Effector memory CD4-positive, alpha-beta T cell (primary cell): Measurements from ENCODE around the gene TFRC.
"Not testable (repeated sequence)": the region's sequence is repeated elsewhere in the genome, so short reads cannot be mapped to it uniquely, and the experiment has no call there.

Experiments
- DNase-seq, 3 donors: peaks; one replicate each; pipeline ENCODE4 v3.0.0-alpha.2; 2020
- H3K27ac ChIP-seq: 2 replicates; pipeline ENCODE4 v1.7.0; 2013; ENCODE audit warnings: mild to moderate bottlenecking, low read length, moderate library complexity; ENCODE audit not compliant: insufficient read depth, poor library complexity, severe bottlenecking
- H3K27me3 ChIP-seq: replicated peaks from 2 replicates; pipeline ENCODE4 v1.7.0; 2013; ENCODE audit warnings: mild to moderate bottlenecking, low read length; ENCODE audit not compliant: insufficient read depth, control insufficient read depth, poor library complexity, severe bottlenecking
- H3K36me3 ChIP-seq: 2 replicates; pipeline ENCODE4 v1.7.0; 2013; ENCODE audit warnings: mild to moderate bottlenecking, low read length, moderate library complexity; ENCODE audit not compliant: control insufficient read depth, insufficient read depth
- H3K4me1 ChIP-seq: 2 replicates; pipeline ENCODE4 v1.7.0; 2013; ENCODE audit warnings: low read length, mild to moderate bottlenecking; ENCODE audit not compliant: control insufficient read depth, insufficient read depth, poor library complexity, severe bottlenecking
- H3K4me3 ChIP-seq: 2 replicates; pipeline ENCODE4 v1.7.0; 2013; ENCODE audit warnings: low read length, low read depth, mild to moderate bottlenecking; ENCODE audit not compliant: insufficient read depth, poor library complexity, severe bottlenecking
- H3K9me3 ChIP-seq: 2 replicates; pipeline ENCODE4 v1.7.0; 2013; ENCODE audit warnings: mild to moderate bottlenecking, low read length, moderate library complexity; ENCODE audit not compliant: control insufficient read depth

The TFRC gene

GRCh38 chr3:196082619-196082971, 705 bp upstream of the TFRC start:
- no peak for DNase-seq
- peak overlapping the region; percentile 94 for H3K27ac ChIP-seq
- H3K27me3 ChIP-seq: no peaks in the 10 kb centered on the region
- no peaks in the 10 kb centered on the region for H3K36me3 ChIP-seq
- H3K4me3 ChIP-seq: peak overlapping the region; percentile 95
- H3K4me1 ChIP-seq: peaks cover 12% of the 10 kb centered on the region
- H3K9me3 ChIP-seq: no peaks in the 10 kb centered on the region

GRCh38 chr3:196081002-196081833, 672 bp downstream of the TFRC start:
- DNase-seq: peak; percentile 19 to 42 (median 28)
- peaks cover 12% of the 10 kb centered on the region for H3K4me1 ChIP-seq
- peak overlapping the region; percentile 94 for H3K27ac ChIP-seq
- no peaks in the 10 kb centered on the region for H3K9me3 ChIP-seq
- peaks cover 5% of the 10 kb centered on the region for H3K36me3 ChIP-seq
- peak overlapping the region; percentile 95 for H3K4me3 ChIP-seq
- H3K27me3 ChIP-seq: no peaks in the 10 kb centered on the region

DNA sequence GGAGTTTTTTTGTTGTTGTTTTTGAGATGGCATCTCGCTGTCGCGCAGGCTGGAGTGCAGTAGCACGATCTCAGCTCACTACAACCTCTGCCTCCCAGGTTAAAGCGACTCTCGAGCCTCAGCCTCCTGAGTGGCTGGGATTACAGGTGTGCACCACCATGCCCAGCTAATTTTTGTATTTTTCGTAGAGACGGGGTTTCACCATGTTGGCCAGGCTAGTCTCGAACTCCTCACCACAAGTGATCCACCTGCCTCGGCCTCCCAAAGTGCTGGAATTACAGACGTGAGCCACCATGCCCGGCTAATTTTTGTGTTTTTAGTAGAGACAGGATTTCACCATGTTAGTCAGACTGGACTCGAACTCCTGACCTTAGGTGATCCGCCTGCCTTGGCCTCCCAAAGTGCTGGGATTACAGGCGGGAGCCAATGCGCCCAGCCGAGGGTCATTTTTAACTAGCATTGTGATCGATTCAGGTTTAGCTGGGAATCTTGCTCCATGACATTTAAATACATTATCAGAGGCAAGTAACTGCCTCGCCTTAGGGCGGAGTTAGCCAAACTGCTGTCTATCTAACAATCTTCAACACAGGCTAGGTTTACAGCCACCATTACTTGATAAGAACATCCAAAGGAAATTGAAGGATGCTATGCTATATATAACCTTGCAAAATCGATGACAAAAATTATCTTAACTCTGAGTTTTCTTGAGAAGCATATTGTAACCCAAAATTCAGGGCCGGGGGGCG, 1.6 kb downstream of the TFRC start:
- not testable (repeated sequence) for H3K9me3 ChIP-seq, H3K27me3 ChIP-seq, DNase-seq
- H3K27ac ChIP-seq: peak overlapping the region; percentile 94
- H3K36me3 ChIP-seq: peaks cover 11% of the 10 kb centered on the region
- peak overlapping the region; percentile 95 for H3K4me3 ChIP-seq
- H3K4me1 ChIP-seq: peaks cover 12% of the 10 kb centered on the region

GRCh38 chr3:196079682-196080081, 2.2 kb downstream of the TFRC start:
- no peaks in the 10 kb centered on the region for H3K9me3 ChIP-seq
- peaks cover 12% of the 10 kb centered on the region for H3K4me1 ChIP-seq
- peaks cover 17% of the 10 kb centered on the region for H3K36me3 ChIP-seq
- H3K4me3 ChIP-seq: no peak overlapping the region
- H3K27me3 ChIP-seq: no peaks in the 10 kb centered on the region
- peak overlapping the region; percentile 0 for H3K27ac ChIP-seq
- DNase-seq: no peak

- Histone ChIP-seq H3K27me3 (no peaks in the 10 kb centered on the region), H3K27ac (no peak overlapping the region), H3K4me3 (no peak overlapping the region), H3K36me3 (peaks cover 59% of the 10 kb centered on the region), H3K9me3 (no peaks in the 10 kb centered on the region), H3K4me1 (peaks cover 8% of the 10 kb centered on the region)
- DNase-seq: no peak
Observed at GRCh38 chr3:196075013-196075412, 6.9 kb downstream of the TFRC start.

DNA sequence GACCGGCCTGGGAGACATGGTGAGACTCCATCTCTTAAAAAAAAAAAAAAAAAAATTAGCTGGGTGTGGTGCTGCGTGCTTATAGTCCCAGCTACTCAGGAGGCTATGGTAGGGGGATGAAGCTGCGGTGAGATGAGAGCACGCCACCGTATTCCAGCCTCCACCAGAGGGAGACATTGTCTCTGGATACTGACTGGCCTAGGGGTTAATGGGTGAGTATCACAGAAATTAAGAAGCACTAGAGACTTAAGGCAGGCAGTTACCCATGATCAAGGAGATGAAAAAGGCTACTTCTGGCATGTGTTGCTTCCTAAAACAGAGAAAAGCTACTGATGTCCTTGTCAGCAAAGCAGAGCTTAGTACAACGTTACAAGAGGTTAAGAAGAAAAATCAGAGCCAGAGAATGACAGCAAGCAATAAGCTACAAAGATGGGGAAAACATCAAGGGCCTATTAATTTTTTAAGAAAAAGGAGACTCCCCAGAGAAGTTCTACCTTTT, 8.6 kb downstream of the TFRC start:
- H3K27me3 ChIP-seq: no peaks in the 10 kb centered on the region
- H3K36me3 ChIP-seq: peaks cover 72% of the 10 kb centered on the region
- H3K27ac ChIP-seq: no peak overlapping the region
- no peak overlapping the region for H3K4me3 ChIP-seq
- no peaks in the 10 kb centered on the region for H3K4me1 ChIP-seq
- no peaks in the 10 kb centered on the region for H3K9me3 ChIP-seq
- DNase-seq: peak; percentile 41 to 57 (median 50)

DNA sequence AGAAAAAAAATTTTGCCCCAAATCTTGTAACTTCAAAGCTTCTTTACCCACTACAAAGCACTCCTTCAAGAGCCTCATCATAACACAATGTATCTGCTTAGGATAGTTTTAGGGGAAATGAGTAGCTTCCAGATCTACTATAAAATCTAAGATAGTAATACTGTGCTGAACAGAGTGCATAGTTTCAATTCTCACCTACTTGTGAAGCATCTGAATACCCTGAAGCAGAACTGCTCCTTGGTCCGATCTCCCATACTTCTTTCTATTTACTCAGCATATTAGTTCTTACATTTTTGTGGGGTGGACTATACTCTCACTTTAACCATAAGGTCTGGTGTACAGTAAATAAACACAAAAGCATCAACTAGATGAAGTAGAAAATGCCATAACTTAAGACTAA, 9.6 kb downstream of the TFRC start:
- H3K27ac ChIP-seq: no peak overlapping the region
- H3K27me3 ChIP-seq: no peaks in the 10 kb centered on the region
- no peak overlapping the region for H3K4me3 ChIP-seq
- peaks cover 82% of the 10 kb centered on the region for H3K36me3 ChIP-seq
- no peaks in the 10 kb centered on the region for H3K9me3 ChIP-seq
- no peaks in the 10 kb centered on the region for H3K4me1 ChIP-seq
- no peak for DNase-seq

DNA sequence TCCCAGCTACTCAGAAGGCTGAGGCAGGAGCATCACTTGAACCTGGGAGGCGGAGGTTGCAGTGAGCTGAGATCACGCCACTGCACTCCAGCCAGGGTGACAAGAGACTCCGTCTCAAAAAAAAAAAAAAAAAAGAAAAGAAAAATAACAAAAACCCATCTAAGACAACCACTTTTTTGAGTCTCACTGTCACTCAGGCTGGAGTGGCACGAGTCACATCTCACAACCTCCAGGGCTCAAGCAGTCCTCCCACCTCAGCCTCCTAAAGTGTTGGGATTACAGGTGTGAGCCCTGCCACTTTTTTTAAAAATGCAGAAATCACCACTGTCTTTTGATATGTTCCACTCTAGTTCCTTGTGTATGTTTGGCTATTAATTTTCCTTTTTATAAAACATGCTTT, 13.1 kb downstream of the TFRC start:
- not testable (repeated sequence) for H3K4me3 ChIP-seq, H3K27ac ChIP-seq, H3K4me1 ChIP-seq, H3K27me3 ChIP-seq, H3K9me3 ChIP-seq, DNase-seq
- H3K36me3 ChIP-seq: peaks cover 91% of the 10 kb centered on the region

DNA sequence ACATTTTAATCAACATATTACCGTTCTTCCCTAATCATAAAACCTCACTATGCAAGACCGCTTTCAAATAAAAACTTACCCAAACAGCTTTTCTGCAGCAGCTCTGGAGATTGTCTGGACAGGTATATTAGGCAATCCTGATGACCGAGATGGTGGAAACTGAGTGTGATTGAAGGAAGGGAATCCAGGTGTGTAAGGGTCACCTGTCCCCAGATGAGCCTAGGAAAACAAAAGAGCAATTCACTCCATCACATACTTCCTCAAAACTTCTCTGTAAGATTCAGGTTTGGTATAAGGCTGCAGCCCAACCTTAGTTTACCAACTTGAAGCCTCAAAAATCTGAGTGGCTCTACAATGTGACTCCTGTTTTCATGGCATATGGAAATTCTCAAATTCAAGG, 14.5 kb downstream of the TFRC start:
- Histone ChIP-seq H3K36me3 (peaks cover 91% of the 10 kb centered on the region), H3K27me3 (no peaks in the 10 kb centered on the region), H3K9me3 (no peaks in the 10 kb centered on the region), H3K4me1 (no peaks in the 10 kb centered on the region), H3K4me3 (no peak overlapping the region), H3K27ac (no peak overlapping the region)
- no peak for DNase-seq

- peaks cover 86% of the 10 kb centered on the region for H3K36me3 ChIP-seq
- no peak overlapping the region for H3K4me3 ChIP-seq
- H3K27me3 ChIP-seq: no peaks in the 10 kb centered on the region
- no peaks in the 10 kb centered on the region for H3K9me3 ChIP-seq
- DNase-seq: no peak
- no peaks in the 10 kb centered on the region for H3K4me1 ChIP-seq
- H3K27ac ChIP-seq: no peak overlapping the region
Observed at GRCh38 chr3:196063971-196064370, 17.9 kb downstream of the TFRC start.
